ENCODE results near the gene CCDC159.
"Not testable (repeated sequence)": the region's sequence is repeated elsewhere in the genome, so short reads cannot be mapped to it uniquely, and the experiment has no call there.

CCDC159 gene

GRCh38 chr19:11367528-11367927 is 21.2 kb downstream of the CCDC159 start:
- no peak for DNase-seq

GRCh38 chr19:11370744-11371143 is 24.4 kb downstream of the CCDC159 start:
- DNase-seq, result no peak

- DNase-seq, result peak; percentile 51 to 72
Measured at GRCh38 chr19:11373166-11373884, 27.0 kb downstream of the CCDC159 start.

GRCh38 chr19:11373885-11374432 is 27.6 kb downstream of the CCDC159 start:
- no peak for DNase-seq

GRCh38 chr19:11374433-11375142 is 28.3 kb downstream of the CCDC159 start, which contains the start of gene SWSAP1:
SWSAP1 (plus strand) TSS chr19:11374666; CDS start chr19:11374681, 15 bp downstream.
- peak; percentile 97 for DNase-seq

- peak in 1 of 2 experiments; percentile 35 for DNase-seq
Measured at GRCh38 chr19:11375143-11375948, 29.0 kb downstream of the CCDC159 start.

GRCh38 chr19:11377237-11377636 is 30.9 kb downstream of the CCDC159 start:
- no peak for DNase-seq

DNA sequence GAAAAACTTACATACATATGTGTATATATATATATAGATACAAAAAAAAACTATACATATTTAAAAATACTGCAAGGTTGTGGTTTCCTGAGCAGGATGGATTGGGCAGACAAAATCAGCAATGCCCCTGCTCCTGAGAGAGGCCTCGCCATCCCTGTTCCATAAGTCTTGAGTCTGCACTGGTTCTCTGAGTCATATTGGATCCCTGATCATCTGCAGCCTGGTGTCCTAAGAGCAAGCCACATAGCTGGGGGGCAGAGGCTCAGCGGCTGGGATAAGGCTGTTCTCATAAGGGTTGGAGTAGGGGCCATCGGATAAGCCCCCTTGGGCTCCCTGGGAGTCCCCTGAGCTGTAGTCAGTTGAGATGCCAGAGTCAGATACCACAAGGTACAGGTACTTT is 31.4 kb downstream of the CCDC159 start:
- DNase-seq, result no peak

DNA sequence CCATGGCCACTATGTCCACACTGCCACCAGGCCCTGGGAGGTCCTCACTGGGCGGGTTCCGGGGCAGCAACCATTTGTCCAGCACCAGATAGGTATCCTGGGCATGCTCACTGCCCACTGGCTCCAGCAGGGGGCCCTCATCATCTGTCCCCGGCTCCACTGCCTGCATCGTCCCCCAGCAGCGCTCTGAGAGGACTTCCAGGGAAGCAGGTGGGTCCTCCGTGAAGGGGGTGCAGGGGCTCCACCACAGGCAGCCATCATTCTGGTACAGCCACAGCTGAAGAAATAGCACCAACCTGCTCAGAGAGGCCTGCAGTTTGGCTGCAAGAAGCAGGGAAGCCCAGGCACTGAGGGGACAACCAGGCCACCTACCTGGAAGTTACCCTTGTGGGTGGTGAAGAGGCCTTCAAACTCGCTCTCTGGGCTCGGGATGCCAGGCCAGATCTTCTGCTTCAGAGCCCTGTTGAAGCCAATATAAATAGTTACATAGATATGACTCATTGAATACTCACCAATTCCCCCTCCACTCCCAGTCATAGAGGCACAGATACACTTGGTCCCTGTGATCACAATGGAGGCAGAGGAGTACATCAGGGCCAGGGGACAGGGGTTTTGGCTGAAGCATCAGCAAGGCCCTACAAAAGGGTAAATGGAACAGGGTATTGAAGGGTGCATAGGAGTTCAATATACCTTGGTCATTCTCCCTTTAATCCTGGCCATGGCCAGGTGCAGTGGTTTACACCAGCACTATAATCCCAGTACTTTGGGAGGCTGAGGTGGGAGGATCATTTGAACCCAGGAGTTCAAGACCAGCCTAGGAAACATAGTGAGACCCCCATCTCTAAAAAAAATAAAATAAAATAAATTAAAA is 32.2 kb downstream of the CCDC159 start:
- DNase-seq, result peak; percentile 20 to 61

GRCh38 chr19:11379269-11379845 is 33.0 kb downstream of the CCDC159 start:
- not testable (repeated sequence) for DNase-seq

DNA sequence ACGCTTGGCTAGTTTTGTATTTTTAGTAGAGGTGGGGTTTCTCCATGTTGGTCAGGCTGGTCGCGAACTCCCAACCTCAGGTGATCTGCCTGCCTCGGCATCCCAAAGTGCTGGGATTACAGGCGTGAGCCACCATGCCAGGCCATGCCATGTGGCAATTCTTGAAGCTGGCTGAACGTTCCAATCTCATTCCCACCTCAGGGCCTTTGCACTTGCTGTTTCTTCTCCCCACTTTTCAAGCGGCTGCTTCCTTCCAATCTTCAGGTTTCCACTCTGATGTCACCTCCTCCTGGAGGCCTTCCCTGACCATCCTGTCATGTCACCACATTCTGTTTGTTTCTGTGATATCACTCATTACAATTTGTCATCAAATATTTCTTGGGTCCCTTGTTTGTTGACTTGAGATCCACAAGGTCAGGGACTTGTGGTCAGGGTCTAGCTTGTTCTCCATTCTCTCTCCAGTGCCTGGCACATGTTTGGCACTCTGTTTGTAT is 33.6 kb downstream of the CCDC159 start:
- no peak for DNase-seq

GRCh38 chr19:11380653-11381537 is 34.6 kb downstream of the CCDC159 start:
- DNase-seq, result peak; percentile 96 to 97

GRCh38 chr19:11382898-11383705 is 36.8 kb downstream of the CCDC159 start:
- DNase-seq, result peak in 1 of 2 experiments; percentile 49

- peak in 1 of 2 experiments; percentile 34 for DNase-seq
Measured at GRCh38 chr19:11383706-11384048, 37.4 kb downstream of the CCDC159 start.

- DNase-seq, result no peak
Measured at GRCh38 chr19:11384778-11385129, 38.4 kb downstream of the CCDC159 start.

GRCh38 chr19:11387162-11388034 is 41.1 kb downstream of the CCDC159 start:
- DNase-seq, result no peak

DNA sequence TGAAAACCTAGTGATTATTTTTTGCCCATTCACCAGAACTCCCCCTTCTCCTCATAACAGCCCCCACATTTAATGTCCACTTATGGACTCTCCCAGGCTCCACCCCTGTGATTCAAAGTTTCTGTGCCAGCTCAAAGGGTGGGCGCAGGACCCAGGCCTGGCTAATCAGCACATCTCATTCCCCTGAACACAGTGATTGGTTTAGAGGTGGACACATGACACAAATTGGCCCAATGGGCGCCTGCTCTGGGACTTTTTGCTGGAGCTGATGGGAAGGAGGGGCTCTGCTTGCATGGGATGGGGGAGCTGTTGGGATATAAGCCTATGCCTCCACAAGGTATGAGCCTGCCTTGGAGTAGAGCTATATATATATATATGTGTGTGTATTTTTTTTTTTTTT is 44.0 kb downstream of the CCDC159 start:
- no peak for DNase-seq

DNA sequence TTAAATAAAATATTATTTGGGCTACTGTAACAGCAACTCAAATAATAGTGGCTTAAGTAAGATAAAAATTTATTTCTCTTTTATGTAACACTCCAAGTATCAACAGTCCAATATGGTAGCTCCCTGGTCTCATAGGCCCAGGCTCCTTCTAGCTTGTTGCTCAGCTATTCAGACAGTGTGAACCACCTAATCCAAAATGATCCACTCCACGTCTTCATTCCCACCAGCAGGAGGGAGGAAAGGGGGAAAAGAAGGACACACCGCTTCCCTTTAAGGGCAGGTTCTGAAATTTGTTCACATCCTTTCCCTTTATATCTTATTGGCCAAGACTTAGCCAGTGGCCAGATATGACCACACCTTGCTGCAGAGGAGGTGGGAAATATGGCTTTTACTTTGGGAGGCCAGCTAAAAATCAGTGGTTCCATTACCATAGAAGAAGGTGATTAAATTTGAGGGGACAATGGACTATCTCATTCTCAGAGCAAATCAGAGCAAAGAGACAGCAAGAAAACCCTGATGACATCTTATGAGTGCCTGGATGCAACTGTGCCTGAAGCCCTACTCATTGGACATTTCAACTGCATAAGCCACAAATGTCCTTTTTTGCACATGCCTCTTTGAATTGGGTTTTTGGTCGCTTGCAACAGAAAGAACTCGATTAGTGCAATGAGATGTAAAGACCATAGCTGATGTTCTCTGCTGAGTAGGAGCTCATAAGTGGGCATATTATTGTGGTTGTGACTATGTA is 44.8 kb downstream of the CCDC159 start:
- DNase-seq, result no peak
